Kidney capillary endothelial cell (primary cell): ENCODE results near the gene NOSTRIN.
"Not testable (repeated sequence)": the region's sequence is repeated elsewhere in the genome, so short reads cannot be mapped to it uniquely, and the experiment has no call there.

Experiments used
- DNase-seq: peaks from one replicate; pipeline ENCODE4 v3.0.0-alpha.2; 2018; ENCODE audit warnings: low spot score

The NOSTRIN gene, protein sequence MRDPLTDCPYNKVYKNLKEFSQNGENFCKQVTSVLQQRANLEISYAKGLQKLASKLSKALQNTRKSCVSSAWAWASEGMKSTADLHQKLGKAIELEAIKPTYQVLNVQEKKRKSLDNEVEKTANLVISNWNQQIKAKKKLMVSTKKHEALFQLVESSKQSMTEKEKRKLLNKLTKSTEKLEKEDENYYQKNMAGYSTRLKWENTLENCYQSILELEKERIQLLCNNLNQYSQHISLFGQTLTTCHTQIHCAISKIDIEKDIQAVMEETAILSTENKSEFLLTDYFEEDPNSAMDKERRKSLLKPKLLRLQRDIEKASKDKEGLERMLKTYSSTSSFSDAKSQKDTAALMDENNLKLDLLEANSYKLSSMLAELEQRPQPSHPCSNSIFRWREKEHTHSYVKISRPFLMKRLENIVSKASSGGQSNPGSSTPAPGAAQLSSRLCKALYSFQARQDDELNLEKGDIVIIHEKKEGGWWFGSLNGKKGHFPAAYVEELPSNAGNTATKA

DNA sequence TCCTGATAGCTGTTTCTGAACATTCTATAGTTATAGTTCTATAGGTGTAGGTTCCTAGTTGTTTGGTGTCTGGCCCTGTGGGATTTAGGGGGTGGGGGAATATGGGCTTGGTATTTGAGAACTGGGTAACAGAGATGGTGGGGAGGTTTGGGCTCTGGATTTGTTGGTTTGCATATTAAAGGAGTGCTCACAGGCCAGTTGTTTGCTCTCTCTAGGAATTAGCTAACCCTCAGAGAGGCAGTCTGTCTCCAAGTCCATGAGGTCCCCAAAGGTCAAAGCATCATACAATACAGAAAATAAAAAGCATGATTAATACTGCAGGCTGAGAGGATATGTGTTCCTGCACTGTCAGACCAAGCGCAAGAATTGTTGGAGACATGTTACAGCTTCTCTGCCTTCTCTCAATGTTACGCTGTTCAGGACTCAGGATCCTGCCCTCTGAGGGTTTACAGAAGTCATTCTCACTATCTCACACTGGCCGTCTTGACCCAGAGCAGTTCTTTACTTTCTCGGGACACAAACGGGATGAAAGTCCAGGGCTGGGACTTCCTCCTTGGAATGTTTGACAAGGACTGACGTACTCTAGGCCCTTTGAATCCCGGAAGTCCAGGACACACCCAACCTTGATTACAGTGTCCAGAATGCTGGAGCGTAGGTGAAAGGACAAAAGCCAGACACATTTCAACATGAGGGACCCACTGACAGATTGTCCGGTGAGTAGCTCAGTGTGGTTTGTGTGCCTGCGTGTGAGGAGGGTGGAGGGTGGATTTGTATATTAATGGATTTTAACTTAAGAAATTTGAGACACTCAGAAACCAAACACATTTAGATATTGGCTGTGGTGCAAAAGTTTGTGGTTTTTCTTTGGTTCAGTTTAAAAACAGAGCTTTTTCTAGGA, at the start of gene NOSTRIN:
Gene NOSTRIN, plus strand, starts transcription at position 677 of the 898 bp plus-strand sequence. Its CDS starts 10 bp downstream, at position 687.
- DNase-seq = no peak

DNA sequence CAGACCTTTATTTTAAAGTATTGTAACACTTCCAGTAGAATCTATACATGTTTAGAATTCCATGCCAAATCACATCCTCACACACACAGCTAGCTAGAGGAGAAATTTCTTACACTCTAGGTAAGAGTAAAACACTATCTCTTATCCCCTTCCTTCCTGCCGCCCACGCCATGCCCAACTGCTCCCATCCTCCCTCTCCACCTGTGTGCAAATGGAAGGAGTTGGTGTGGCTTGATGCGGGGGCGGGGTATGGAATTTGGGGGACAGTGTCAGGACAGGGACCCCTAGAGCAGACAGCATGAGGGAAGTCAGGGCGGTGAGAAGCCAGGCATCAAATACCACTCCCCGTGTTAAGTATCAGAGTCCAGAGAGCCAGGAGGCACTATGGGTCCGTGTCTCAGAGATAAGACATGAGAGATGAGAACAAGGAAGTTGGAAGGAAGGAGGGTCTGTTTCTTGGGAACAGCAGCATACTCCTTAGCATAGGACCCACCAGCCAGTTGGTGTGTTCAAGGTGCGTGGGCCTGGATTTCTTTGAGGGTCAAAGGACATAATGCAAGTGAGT, 48.6 kb upstream of the NOSTRIN start:
- no peak for DNase-seq

DNA sequence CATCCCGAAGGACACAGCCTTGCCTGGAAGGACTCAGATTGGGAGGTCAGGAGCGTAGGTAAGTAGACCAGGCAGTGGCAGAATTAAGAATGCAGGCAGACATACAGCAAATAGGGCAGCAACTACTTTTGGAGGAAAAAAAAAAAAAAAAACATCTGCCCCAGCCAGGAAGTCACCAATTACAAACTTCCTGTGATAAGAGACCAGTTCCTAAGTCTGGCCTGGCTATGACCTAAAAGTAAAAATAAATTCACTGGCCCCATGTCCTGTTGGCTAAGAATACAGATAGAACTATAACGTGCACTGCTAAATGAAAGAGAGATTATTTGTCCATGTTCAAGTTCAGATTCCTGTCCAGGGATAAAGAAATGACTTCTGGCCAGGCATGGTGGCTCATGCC, 45.2 kb upstream of the NOSTRIN start:
- DNase-seq = peak; percentile 52

DNA sequence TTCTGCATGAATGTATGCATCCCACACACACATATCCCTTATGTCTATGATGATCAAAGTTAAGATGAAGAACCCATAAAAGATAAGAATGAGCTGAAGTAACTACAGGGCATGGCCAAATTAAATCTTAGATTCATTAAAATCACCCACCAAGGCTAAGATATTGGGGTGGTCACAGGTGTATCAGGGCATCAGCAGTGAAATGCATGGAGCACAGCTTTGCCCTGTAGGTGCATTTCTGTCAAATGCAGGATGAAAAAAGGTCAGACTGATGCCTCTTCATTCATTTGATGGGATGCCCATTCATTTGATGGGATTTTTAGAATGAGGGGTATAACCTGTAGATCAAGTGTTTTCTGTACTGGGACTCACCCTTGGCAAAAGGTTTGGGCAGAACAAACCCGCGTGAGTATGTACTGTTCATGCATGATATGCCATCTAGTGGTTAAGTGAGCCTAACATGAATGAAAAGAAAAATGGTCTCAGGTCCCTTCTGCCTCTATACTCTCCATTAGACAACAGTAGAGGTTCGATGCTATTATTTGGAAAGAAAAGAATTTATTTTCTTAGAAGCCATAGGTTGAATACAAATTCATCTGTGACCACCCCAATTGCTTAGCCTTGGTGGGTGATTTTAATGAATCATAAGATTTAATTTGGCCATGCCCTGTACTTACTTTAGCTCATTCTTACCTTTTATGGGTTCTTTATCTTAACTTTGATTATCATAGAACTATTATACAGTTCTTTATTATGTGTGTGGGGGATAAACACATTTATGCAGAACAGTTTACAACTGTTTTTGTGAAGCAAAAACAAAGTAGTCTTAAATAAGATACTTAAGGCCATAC, 43.2 kb upstream of the NOSTRIN start:
- peak; percentile 45 for DNase-seq

DNA sequence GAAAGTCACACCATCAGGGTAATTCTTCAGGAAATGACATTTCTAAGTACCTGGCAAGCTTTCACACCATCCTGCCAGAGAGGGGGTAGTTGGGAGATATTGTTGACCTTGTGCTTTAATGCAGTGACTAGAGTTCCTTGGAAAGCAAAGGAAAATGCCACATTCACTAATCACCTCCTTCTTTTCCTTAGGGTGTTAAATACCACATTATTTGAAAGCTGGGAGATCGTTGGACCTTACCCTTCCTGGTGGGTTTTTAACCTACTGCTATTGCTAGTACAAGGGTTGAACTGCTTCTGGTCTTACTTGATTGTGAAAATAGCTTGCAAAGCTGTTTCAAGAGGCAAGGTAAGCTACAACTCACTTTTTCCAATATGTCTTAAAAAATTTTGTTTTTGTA, 37.0 kb upstream of the NOSTRIN start:
- DNase-seq = no peak

DNA sequence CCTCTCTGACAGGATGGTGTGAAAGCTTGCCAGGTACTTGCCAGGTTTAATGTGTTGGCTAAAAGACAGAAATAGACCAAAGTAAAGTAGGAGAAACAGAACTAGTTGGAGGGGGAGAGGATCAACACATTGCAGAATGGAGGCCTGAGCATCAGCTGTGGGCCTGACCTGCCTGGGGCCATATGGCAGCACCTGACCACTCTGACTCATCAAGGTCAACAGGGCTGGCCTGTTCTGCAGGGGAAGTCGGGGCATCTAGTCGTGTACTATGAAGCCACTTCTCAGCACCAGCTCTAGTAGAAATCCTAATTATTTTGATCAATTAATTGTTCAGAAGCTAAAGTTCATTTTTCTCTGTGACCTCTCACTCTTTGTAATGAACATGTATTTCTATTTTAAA, 35.8 kb upstream of the NOSTRIN start:
- no peak for DNase-seq

DNA sequence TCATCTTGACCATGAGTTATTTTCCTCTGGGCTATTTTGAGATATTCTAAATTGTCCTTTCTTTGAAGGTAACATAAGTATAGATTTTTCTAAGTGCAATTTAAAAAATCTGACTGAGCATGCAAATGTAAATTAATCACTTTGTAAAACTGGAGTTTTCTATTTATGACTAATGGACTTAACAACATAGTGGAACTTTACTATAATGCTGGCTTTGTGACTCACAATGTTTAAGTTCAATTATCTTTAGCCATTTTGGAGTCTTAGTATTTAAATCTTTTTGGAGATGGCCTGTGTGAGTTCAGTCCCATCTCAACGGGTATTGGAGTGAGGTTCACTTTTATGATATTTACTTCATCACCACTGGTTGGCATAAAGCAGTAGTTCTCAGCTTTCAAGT, 35.2 kb upstream of the NOSTRIN start:
- no peak for DNase-seq

DNA sequence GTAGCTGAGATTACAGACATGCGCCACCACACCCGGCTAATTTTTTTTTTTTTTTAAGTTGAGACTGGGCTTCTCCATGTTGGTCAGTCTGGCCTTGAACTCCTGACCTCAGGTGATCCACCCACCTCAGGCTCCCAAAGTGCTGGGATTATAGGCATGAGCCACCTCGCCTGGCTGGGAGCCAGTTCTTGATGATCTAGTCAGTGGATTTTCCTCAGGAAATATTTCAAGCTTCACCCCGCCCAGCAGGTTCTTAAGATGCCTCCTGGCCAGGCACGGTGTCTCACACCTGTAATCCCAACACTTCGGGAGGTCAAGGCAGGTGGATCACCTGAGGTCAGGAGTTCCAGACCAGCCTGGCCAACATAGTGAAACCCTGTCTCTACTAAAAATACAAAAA, 34.1 kb upstream of the NOSTRIN start:
- not testable (repeated sequence) for DNase-seq

DNA sequence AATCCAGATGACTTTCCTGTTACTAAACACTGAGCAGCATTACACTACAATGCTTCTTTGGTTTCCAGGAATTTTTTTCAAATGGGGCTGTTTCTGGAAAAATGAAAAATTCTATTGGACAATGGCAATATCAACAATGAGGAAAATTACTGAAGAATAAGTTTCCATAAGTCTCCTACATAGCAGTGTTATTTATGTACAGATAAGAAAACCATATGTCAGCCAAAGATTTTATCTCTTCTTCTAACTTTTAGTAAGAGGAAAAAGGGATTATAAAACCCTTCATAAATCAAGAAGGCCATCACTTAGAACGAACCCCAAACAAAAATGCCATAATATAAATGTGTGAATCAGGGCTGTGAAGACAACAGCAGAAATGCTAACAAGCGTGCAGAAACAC, 31.6 kb upstream of the NOSTRIN start:
- no peak for DNase-seq

DNA sequence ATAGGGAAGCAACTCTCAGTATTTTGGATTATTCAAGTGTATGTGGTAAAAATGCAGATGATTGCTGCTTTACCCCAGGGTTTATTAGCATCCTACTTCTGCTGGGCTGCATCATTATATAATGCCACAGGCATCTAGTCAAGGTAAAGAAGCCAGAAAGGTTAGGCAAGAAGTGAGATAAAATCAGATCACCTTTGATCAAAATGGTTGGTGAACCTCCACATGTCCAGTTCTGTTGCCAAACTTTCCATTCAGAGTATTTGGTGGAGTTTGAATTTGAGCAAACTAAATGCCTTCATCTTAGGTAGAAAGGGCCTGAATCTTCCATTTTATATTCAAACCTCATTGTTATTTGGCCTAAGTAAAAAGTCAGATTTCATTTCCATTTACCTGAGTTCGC, 29.7 kb upstream of the NOSTRIN start:
- no peak for DNase-seq

DNA sequence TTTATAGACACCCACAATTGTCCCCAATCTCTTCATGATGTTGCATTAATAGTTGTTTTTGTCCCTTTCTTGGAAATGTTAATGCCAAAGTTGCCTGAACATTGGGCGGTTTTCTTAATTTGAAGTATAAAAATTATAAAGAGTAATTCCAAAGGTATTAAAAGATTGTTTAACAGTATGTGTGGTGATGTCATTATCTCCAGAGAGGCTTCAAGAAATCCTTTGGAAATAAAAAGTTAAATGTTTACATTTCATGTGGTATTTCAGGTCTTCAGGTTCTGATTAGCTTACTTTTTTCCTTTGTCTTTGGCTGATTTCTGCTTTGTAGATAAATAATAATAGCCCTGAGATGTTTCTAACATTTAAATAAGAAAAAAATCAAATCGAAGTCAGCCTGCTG, 29.3 kb upstream of the NOSTRIN start:
- DNase-seq = no peak

DNA sequence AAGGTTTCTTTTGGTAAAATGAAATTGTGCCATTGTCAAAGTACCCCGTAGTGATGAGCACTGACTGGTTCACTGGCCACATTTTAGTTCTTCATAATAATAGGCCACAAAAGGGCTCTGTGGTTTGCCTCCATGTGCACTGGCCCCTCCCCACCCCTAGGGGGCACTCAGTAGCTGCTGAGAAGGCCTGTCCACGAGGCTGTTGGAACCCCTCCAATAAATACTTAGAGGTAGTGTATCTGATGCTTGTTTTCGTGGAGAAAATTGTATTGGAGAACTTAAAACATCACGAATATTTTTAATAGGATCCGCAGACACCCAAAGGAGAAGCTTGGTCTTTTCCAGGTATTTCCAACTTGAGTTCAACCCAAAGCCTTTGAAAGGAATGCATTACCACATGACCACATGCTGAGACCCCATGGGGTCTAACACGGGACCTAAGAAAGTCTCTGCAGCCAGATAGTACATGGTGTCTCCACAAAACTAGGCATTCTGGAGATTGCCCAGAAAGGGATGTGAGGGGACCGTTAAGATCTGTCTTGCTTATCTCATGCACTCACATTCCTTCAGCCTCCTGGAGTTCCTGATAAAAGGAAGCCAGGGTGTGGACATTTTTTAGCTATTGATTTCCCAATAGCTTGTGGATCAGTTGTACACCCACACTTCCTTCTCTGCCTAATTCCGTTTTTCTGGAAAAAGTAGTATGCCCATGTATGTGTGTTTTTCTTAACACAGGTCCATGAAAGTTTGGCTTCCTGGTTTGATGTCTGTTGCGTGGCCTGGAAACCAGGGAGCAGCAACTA, 28.5 kb upstream of the NOSTRIN start:
- peak; percentile 73 for DNase-seq

DNA sequence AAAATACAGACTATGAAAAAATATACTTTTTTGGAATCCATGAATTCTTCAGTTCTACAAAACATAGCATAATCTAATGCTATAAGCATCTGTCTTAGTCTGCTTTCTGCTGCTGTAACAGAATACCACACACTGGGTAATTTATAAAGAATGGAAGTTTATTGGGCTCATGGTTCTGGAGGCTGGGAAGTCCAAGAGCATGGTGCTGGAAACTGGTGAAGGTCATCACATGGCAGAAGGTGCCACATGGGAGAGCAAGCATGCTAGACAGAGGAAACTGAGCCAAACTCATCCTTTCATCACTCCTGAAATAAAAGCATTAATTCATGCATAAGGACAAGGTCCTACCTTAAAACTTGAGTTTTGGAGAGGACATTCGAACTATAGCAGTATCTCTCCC, 26.6 kb upstream of the NOSTRIN start:
- DNase-seq = no peak

DNA sequence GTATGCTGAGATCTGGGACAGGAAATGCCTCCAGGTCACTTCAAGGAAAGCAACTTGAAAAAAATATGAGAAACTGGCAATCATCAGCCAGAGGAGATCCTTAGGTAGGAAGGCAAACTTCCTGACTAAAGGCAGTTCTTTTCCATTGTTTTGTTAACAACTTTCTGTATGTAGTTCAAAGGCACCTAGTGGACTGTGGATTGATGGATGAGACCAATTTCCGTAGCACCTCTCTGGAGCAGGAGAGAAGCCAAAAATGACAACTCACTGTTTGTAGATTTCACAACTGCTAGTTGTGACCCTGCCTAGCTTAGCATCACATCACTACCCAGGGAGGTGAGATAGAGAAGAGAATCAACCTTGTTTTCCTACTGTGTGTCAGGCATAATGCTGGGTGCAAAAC, 21.8 kb upstream of the NOSTRIN start:
- DNase-seq = no peak

DNA sequence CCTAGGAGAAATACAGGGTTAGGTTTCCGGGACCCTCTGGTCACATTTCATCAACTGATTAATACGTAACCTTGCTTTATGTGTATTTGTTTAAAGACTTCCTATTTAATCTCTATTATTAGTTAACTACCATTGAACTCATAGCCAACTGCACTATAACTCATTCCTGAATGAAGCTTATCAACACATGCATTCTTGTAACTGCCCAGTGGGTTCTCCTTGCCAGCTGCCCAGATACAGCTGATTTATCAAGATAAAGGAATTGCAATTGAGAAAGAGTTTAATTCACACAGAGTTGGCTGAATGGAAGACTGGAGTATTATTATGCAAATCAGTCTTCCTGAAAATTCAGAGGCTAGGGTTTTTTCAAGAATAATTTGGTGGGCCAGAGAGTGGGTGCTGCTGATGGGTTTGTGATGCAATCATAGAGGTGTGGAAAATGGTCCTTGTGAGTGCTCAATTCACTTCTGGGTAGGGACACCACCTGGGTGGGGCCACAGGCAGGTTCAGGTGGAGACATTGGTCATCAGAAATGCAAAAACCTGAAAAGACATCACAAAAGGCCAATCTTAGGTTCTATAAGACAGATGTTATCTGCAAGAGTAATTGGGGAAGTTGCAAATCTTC, 21.1 kb upstream of the NOSTRIN start:
- DNase-seq = no peak

DNA sequence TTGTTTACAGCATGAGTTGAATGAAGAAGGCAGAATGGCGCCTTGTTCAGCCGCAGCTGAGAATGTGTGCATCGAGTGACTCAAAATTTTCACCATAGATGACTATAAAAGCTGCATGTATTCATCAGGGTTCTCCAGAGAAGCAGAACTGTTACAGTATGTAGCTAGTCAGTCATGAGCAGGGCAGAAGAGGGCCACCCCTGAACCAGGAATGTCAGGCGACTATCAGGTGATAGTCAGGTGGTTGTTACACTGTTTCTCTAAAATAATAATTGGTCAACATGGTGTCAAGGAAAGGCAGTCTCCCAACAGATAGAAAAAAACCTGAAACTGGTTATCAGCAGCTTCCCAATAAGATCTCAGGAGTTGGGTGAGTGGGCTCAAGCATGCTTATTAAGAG, 20.2 kb upstream of the NOSTRIN start:
- no peak for DNase-seq

DNA sequence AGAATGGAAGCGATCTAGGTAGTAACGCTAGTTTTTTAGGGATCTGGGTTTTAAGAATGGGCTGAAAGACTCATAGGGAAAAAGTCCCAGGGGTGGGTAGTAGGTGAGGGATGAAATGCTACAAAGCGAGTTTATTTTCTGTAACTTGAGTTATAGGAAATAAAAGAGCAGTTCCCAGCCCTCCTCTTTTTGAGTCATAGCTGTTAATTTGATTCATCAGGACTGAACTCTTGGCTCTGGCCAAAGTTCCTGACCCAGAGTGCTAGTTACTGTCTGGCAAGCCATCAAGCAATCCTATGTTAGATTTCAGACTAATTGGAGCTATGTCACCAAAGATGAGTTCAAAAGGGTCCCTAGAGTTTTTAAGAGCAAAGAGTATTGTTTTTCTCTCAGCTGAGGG, 17.4 kb upstream of the NOSTRIN start:
- no peak for DNase-seq

DNA sequence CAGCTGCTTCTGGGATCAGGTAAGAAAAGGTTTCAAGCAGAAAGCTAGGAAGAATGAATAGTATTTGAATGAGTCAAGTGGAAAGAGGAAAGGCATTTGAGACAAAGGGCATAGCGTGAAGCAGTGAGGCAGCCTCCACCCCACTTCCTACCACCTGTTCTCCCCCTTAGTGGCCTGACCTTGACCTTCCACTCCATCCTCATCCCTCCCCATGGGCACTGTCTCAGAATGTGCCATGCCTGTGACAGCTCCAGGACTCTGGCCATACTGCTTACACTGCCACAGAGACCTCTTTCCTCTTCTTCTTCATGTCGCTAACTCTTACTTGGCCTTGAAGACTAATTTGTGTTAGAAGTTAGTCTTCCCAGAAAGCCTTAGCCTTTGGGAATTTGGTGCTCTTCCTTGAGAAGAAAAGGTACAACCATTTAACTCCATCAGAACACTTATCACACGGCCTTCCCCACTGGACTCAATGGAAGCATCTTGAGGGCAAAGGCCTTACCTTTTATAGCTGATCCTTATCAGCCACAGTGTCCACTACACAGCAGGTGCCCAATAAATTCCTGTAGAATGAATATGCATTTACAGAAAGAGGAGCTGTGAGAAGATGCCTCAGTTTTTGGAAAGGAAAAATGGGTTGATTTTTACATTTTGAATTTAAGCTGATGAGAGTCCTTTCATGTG, 15.2 kb upstream of the NOSTRIN start:
- no peak for DNase-seq

DNA sequence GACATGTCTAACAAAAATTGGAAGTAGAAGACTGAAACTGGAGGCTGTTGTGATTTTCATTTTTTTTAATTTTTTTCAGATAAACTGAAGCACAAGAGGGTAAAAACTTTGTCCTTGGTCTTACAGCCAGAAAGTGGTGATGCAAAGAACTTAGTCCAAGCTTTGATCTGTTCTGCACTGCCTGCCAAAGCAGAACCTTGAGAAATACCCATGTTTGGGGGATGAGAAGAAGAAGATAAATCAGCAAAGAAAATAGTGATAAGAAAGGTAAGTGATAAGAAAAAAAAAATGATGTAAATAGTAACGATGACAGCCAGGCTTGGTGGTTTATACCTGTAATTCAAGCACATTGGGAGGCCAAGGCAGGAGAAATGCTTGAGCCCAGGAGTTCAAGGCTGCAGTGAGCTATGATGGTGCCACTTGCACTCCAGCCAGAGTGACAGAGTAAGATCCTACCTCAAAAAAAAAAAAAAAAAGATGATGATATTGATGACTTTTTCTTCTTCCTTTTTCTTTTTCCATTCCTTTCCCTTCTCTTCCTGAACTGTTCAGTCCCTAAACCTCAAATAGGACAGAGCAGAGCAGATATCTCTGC, 14.6 kb upstream of the NOSTRIN start:
- no peak for DNase-seq
